Activated CD8-positive, alpha-beta T cell treated with anti-CD3 and anti-CD28 coated beads, Interleukin-2, amount 10 ng/mL, durations not matched to agents 7 days and 5 days (primary cell): ENCODE results near the gene FMO4. TPM values are rescaled to one million over a fixed set of nuclear protein-coding genes. Genes with fewer than 3 reads are reported as not detected.
"Not testable (repeated sequence)": the region's sequence is repeated elsewhere in the genome, so short reads cannot be mapped to it uniquely, and the experiment has no call there.

Source experiments
- ATAC-seq: fragments of 150-1000 bp; cut with Tn5 transposase; one replicate; pipeline ENCODE4 v1.10.0; 2021; ENCODE audit warnings: moderate library complexity
- CTCF ChIA-PET: fragments of 350-600 bp; sonication (Branson Sonifier 250); formaldehyde crosslinking; loops from one replicate; lab custom pipeline; 2021; ENCODE audit warnings: antibody characterized with exemption; lab: Charles Lee
- POLR2A ChIA-PET: fragments of 350-600 bp; sonication (Branson Sonifier 250); formaldehyde crosslinking; loops from one replicate; lab custom pipeline; 2021; ENCODE audit warnings: antibody characterized with exemption; lab: Charles Lee
- DNase-seq: peaks from one replicate; pipeline ENCODE4 v3.0.0-alpha.2; 2020
- H3K27ac Mint-ChIP-seq: one replicate; pipeline ENCODE4 v1.8.0; 2021; ENCODE audit warnings: mild to moderate bottlenecking, mixed read lengths
- H3K27me3 Mint-ChIP-seq: one replicate; pipeline ENCODE4 v1.8.0; 2021; ENCODE audit warnings: low read depth, mixed read lengths
- H3K36me3 Mint-ChIP-seq: one replicate; pipeline ENCODE4 v1.8.0; 2021; ENCODE audit warnings: low read depth, mixed read lengths
- H3K4me1 Mint-ChIP-seq: one replicate; pipeline ENCODE4 v1.8.0; 2021; ENCODE audit warnings: low read depth, mixed read lengths
- H3K4me3 Mint-ChIP-seq: one replicate; pipeline ENCODE4 v1.8.0; 2021; ENCODE audit warnings: mild to moderate bottlenecking, mixed read lengths
- H3K9me3 Mint-ChIP-seq: one replicate; pipeline ENCODE4 v1.8.0; 2022; ENCODE audit warnings: mixed read lengths; ENCODE audit not compliant: insufficient read depth
- total RNA-seq, 2 experiments: library from RNA; stranded (reverse); gene quantifications; one replicate each; pipeline ENCODE4 v1.2.3, GENCODE V29; 2021

Gene FMO4
- total RNA-seq, 2 experiments from 2014 or later: 1.4 to 1.5 TPM

DNA sequence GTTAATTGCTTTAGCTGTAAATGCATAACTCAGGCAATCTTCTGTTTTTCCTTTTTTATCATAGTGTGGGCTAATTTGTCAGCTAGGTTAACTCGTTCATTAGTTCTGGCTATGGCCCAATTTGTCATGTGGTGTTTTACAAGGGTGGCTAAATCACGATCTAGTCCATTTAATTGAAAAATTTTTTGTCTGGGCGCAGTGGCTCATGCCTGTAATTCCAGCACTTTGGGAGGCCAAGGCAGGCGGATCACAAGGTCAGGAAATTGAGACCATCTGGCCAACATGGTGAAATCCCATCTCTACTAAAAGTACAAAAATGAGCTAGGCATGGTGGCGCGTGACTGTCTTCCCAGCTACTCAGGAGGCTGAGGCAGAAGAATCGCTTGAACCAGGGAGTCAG is 18.6 kb upstream of the FMO4 start:
- CTCF ChIA-PET: interaction anchor here (1.0 kb wide), 1 partner anchor 19 kb away, joined by 3 read pairs; the partner anchor contains the start of gene FMO4

DNA sequence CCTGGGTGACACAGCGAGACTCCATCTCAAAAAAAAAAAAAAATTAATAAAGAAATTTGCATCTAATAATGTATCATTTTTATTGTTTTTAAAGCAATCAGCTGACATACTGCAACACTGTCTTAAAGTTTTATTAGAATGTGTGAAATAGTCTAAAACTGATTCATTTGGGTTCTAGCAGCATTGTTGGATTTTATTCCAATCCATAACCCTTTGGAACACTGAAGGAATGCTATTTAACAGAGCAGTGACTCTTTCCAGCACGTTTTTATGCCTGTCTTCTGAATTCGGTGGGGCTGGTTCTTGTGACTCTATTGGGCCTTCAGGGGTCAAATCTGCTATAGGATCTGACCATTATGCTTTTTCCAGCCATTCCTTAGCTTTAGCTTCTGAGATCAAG is 18.2 kb upstream of the FMO4 start:
- H3K4me1 Mint-ChIP-seq: no peaks in the 10 kb centered on the region
- ATAC-seq: no peak
- no peak for DNase-seq
- no peaks in the 10 kb centered on the region for H3K36me3 Mint-ChIP-seq
- ChIA-PET CTCF (interaction anchor here (1.1 kb wide), 1 partner anchor 69 kb away, joined by 3 read pairs; no protein-coding TSS in a partner anchor), POLR2A (no interaction called here)
- H3K27ac Mint-ChIP-seq: no peak overlapping the region
- no peak overlapping the region for H3K4me3 Mint-ChIP-seq
- peaks cover 18% of the 10 kb centered on the region for H3K9me3 Mint-ChIP-seq
- H3K27me3 Mint-ChIP-seq: no peaks in the 10 kb centered on the region

More for the DNA sequence above, 18.6 kb upstream of the FMO4 start:
- POLR2A ChIA-PET, ATAC-seq, H3K36me3 Mint-ChIP-seq, DNase-seq, H3K27me3 Mint-ChIP-seq, H3K4me1 Mint-ChIP-seq, H3K4me3 Mint-ChIP-seq, H3K27ac Mint-ChIP-seq: not testable (repeated sequence)
- peaks cover 13% of the 10 kb centered on the region for H3K9me3 Mint-ChIP-seq

DNA sequence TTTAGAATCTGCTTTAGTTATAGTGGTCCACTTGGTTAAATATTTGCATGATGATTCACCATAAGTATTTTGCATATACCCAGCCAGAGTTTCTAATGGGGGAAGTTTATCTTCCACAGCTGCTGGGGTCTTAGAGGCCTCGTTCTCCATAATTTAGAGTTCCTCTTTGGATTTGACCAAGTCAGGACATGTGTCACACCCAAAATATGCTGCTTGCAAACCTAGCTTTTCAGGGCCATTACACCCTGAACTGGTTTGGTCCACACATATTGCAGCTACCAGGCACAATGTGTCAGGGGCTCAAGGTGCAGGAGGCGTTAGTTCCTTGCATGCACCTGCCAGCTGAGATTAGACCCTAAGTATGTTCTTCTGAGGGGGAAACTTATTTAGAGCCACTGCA is 17.1 kb upstream of the FMO4 start:
- DNase-seq: no peak
- ChIA-PET CTCF (interaction anchor here (0.7 to 1.1 kb wide), 2 partner anchors 46 to 70 kb away, joined by 3 read pairs; no protein-coding TSS in a partner anchor), POLR2A (interaction anchor here (0.6 kb wide), 1 partner anchor 1674 kb away, joined by 4 read pairs; no protein-coding TSS in a partner anchor)
- Mint-ChIP-seq H3K4me1 (no peaks in the 10 kb centered on the region), H3K27me3 (no peaks in the 10 kb centered on the region), H3K4me3 (no peak overlapping the region), H3K36me3 (no peaks in the 10 kb centered on the region), H3K9me3 (peaks cover 22% of the 10 kb centered on the region), H3K27ac (no peak overlapping the region)
- no peak for ATAC-seq

DNA sequence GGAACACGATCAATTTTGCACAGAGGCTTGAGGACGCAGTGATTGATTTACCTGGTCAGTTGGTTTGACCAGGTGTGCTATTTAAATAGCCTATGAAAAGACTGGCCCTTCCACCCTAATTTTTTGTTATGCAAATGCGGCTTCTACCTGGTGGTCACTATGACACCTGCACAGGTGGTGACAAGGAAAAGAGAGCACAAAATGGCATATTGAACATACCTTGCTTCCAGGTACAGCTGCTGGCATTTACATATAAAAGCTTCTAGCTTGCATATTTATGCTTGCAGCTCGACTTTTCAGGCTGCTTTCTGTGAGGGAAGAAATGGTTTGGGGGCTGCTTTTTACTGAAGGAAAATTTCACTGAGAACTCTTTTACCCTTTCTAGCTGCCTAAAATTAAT is 15.3 kb upstream of the FMO4 start:
- POLR2A ChIA-PET: no interaction called here

DNA sequence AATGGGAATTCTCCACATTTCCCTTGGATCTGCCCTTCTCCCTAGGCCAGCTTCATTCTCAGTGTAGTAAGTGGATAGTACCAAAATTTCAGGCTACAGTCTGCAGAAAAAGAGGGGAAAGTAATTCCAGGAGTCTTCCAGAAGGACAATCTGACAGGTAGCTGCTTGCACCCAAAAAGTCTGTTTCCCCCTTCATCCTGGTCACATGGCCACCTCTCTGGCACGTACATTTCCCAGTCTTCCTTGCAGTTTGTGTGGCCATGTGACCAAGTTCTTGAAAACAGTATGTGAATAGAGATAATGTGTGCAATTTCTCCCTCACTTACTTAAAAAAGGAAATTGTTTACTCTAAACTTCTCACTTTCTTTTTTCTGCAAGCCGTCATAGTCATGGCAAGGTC is 14.6 kb upstream of the FMO4 start:
- H3K4me3 Mint-ChIP-seq: no peak overlapping the region

More for the DNA sequence above, 15.3 kb upstream of the FMO4 start:
- Mint-ChIP-seq H3K27me3 (no peaks in the 10 kb centered on the region), H3K36me3 (no peaks in the 10 kb centered on the region), H3K4me3 (no peak overlapping the region), H3K4me1 (no peaks in the 10 kb centered on the region), H3K27ac (no peak overlapping the region), H3K9me3 (peaks cover 22% of the 10 kb centered on the region)
- CTCF ChIA-PET: interaction anchor here (1.0 kb wide), 1 partner anchor 14 kb away, joined by 3 read pairs; no protein-coding TSS in a partner anchor
- DNase-seq (no peak), ATAC-seq (no peak)

DNA sequence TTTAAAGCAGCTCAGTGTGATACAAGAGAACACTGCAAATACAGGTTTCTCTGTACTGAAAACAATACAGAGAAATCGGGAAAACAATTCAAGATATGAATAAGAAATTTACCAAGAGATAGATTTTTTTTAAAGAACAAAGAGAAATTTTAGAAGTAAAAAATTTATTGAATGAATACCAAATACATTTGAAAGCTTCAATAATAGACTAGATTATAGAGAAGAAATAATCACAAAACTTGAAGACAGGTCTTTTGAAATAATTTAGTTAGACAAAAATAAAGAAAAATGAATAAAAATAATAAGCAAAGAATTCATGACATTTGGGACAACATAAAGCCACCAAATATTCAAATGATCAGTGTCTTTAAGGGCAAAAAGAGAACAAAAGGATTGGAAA is 13.6 kb upstream of the FMO4 start:
- ChIA-PET CTCF (no interaction called here), POLR2A (no interaction called here)
- ATAC-seq (no peak), DNase-seq (no peak)
- Mint-ChIP-seq H3K4me3 (no peak overlapping the region), H3K27ac (no peak overlapping the region), H3K36me3 (no peaks in the 10 kb centered on the region), H3K9me3 (peaks cover 22% of the 10 kb centered on the region), H3K4me1 (no peaks in the 10 kb centered on the region), H3K27me3 (no peaks in the 10 kb centered on the region)

More for the DNA sequence above, 14.6 kb upstream of the FMO4 start:
- no peak for DNase-seq
- ChIA-PET CTCF (interaction anchor here (1.0 kb wide), 1 partner anchor 14 kb away, joined by 3 read pairs; no protein-coding TSS in a partner anchor), POLR2A (no interaction called here)
- no peak overlapping the region for H3K27ac Mint-ChIP-seq
- ATAC-seq: no peak
- no peaks in the 10 kb centered on the region for H3K36me3 Mint-ChIP-seq
- peaks cover 22% of the 10 kb centered on the region for H3K9me3 Mint-ChIP-seq
- H3K4me1 Mint-ChIP-seq: no peaks in the 10 kb centered on the region
- H3K27me3 Mint-ChIP-seq: no peaks in the 10 kb centered on the region

DNA sequence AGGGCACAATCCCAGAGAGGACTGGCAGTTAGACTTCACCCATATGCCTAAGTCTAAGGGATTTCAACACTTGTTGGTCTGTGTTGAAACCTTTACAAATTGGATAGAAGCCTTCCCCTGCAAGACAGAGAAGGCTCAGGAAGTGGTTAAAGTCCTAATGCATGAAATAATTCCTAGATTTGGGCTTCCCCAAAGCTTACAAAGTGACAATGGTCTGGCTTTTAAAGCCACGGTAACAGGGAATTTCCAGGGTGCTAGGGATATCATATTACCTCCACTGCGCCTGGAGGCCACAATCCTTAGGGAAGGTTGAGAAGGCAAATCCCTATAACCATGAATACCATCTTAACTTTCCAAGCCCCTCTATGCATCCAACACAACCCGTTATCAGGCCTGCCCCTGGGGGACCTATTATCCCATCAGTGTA is 3.3 kb upstream of the FMO4 start:
- H3K4me3 Mint-ChIP-seq: no peak overlapping the region
- no peaks in the 10 kb centered on the region for H3K27me3 Mint-ChIP-seq
- H3K36me3 Mint-ChIP-seq: no peaks in the 10 kb centered on the region
- ChIA-PET CTCF (no interaction called here), POLR2A (no interaction called here)
- no peak for ATAC-seq
- H3K4me1 Mint-ChIP-seq: peaks cover 12% of the 10 kb centered on the region
- no peaks in the 10 kb centered on the region for H3K9me3 Mint-ChIP-seq
- no peak overlapping the region for H3K27ac Mint-ChIP-seq
- DNase-seq: no peak

DNA sequence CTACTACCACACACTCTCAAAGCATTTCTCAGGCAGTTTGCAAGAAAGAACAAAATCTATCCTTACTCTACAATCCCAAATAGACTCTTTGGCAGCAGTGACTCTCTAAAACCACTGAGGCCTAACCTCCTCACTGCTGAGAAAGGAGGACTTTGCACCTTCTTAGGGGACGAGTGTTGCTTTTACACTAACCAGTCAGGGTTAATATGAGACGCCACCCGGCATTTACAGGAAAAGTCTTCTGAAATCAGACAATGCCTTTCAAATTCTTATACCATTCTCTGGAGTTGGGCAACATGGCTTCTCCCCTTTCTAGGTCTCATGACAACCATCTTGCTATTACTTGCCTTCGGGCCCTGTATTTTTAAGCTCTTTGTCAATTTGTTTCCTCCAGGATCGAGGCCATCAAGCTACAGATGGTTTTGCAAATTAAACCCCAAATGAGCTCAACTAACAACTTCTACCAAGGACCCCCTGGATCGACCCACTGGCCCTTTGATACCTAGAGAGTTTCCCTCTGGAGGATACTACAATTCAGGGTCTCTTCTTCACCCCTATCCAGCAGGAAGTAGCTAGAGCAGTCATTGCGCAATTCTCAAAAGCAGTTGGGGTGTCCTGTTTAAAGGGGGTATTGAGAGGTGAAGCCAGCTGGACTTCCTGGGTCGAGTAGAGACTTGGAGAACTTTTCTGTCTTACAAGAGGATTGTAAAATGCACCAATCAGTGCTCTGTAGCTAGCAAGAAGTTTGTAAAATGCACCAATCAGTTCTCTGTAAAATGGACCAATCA is 2.0 kb upstream of the FMO4 start:
- POLR2A ChIA-PET: no interaction called here
- Mint-ChIP-seq H3K4me1 (peaks cover 12% of the 10 kb centered on the region), H3K36me3 (no peaks in the 10 kb centered on the region), H3K27me3 (no peaks in the 10 kb centered on the region), H3K9me3 (no peaks in the 10 kb centered on the region), H3K4me3 (no peak overlapping the region), H3K27ac (no peak overlapping the region)
- DNase-seq (no peak), ATAC-seq (no peak)
- CTCF ChIA-PET: interaction anchor here (2.0 to 3.2 kb wide), 4 partner anchors 10 to 345 kb away, joined by 6 to 66 read pairs (median 30); no protein-coding TSS in a partner anchor

DNA sequence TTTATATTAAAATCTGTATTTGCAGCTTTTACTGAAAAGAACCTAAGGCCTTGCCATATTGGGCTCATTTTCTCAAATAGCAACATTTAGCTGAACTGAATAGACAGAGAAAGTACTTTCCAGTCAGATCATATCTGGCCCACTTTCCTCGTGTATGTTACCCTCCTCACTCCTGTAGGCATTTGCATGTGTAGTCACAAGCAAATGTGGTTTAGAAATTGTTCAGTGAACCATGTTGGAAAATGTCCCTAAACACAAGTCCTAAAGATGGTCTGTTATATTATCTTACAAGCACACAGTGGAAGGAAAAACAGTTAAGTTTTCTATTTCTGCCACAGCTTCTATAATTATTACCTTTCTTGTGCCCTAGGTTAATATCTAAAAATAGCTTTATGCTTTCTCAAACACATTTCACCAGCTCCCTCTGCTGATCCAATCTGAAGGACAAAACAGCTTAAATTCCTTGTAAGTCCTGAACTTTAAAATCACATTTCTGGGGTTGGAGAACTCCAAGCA is 606 bp upstream of the FMO4 start:
- ATAC-seq (no peak), DNase-seq (no peak)
- peaks cover 12% of the 10 kb centered on the region for H3K4me1 Mint-ChIP-seq
- H3K27ac Mint-ChIP-seq: no peak overlapping the region
- CTCF ChIA-PET: interaction anchor here (0.6 to 3.2 kb wide), 40 partner anchors 9 to 1419 kb away, joined by 3 to 66 read pairs (median 4); partner anchors contain the start of genes FMO1, GORAB, PRRC2C and SCYL3
- H3K4me3 Mint-ChIP-seq: no peak overlapping the region
- H3K27me3 Mint-ChIP-seq: no peaks in the 10 kb centered on the region
- POLR2A ChIA-PET: interaction anchor here (0.5 to 1.1 kb wide), 2 partner anchors 172 to 232 kb away, joined by 3 to 8 read pairs; partner anchors contain the start of gene PRRC2C
- H3K9me3 Mint-ChIP-seq: no peaks in the 10 kb centered on the region
- no peaks in the 10 kb centered on the region for H3K36me3 Mint-ChIP-seq

DNA sequence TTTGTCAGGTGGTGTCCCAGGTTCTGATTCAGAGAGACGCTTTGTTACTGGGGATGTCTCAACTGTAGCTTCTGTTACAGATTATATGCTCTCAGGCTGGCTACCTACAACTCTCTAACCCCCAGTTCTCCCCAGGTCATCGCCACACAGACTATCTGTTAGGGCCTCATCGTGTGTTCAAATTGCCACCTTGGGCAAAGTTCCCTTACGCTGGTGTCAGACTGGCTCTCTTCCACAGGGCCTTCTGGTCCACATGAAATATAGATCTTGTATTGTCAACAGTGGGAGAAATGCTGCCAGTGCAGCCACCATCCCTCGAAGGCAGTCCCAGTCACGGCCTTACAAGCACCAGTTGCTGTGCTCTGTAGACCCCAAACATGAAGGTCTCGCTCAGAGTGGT is 15.3 kb downstream of the FMO4 start:
- Mint-ChIP-seq H3K27me3 (no peaks in the 10 kb centered on the region), H3K9me3 (no peaks in the 10 kb centered on the region), H3K4me1 (no peaks in the 10 kb centered on the region), H3K36me3 (no peaks in the 10 kb centered on the region), H3K27ac (no peak overlapping the region), H3K4me3 (no peak overlapping the region)
- ChIA-PET CTCF (interaction anchor here (1.4 kb wide), 1 partner anchor 15 kb away, joined by 3 read pairs; the partner anchor contains the start of gene FMO4), POLR2A (no interaction called here)
- DNase-seq (no peak), ATAC-seq (no peak)

DNA sequence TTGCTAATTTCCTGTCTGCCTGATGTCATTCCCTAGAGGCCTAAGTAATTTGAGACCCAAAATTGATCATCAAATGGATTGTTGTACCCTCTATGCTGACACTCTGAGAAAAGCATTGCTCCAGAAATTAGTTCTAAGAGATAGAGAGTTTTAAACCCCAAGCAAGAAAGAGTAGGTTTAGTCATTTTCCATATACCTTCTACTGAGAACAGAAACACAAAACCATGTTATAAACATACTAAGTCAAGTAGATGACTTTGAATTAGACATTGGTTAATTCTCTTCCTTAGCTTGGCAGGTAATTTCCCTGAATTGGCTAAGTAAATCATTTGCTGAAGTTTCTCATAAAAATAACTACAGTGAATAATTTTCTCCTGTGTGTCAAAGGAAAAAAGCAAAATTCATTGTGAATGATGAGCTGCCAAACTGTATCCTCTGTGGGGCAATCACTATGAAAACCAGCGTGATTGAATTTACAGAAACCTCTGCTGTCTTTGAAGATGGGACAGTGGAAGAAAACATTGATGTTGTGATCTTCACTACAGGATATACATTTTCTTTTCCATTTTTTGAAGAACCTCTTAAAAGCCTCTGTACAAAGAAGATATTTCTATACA is 20.1 kb downstream of the FMO4 start:
- CTCF ChIA-PET: no interaction called here

More for the DNA sequence above, 20.1 kb downstream of the FMO4 start:
- no peaks in the 10 kb centered on the region for H3K4me1 Mint-ChIP-seq
- POLR2A ChIA-PET: no interaction called here
- H3K4me3 Mint-ChIP-seq: no peak overlapping the region
- no peaks in the 10 kb centered on the region for H3K36me3 Mint-ChIP-seq
- no peaks in the 10 kb centered on the region for H3K9me3 Mint-ChIP-seq
- no peaks in the 10 kb centered on the region for H3K27me3 Mint-ChIP-seq
- ATAC-seq: no peak
- no peak for DNase-seq
- H3K27ac Mint-ChIP-seq: no peak overlapping the region
